G401 (cell line): ENCODE measurements around the gene TEX38. TPM values are rescaled to one million over a fixed set of nuclear protein-coding genes. Genes with fewer than 3 reads are reported as not detected.
"Not testable (repeated sequence)": the region's sequence is repeated elsewhere in the genome, so short reads cannot be mapped to it uniquely, and the experiment has no call there.

Experiments
- DNase-seq: peaks from one replicate; pipeline ENCODE4 v3.0.0-alpha.2; 2015; ENCODE audit warnings: low spot score
- in situ Hi-C: cut with HindIII; loops from 2 replicates; pipeline ENCODE4 v1.10.0; 2016; ENCODE audit warnings: low sequenced_read_pairs, mixed read lengths
- total RNA-seq: library from RNA; depleted of rRNA; stranded (reverse); fragments of >200 nt; shearing (Covaris generic); gene quantifications from 2 replicates; pipeline ENCODE4 v1.2.3, GENCODE V29; 2014; rRNA removed

TEX38 gene
- not detected in 2 replicates for total RNA-seq

DNA sequence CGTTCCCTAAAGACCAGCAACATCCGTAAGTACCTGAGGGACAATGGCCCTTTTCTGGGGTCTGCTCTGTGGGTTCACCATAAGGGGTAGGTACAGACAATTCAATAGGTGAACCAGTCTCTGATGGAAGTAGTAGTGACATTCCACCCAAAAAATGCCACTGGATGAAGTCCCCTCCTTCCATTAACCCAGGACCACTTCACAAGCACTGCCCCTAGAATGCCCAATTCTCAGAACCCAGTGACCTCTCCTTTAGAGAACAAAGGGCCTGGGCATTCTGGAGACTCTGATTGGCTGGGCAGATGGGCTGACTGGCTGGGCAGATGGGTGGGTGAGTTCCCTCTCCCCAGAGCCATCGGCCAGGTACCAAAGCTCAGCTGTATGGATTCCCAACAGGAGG is at the start of gene TEX38:
Gene TEX38 (plus strand): TSS at position 301 of the 400 bp plus-strand sequence. CDS start 81 bp downstream, at position 382.
- DNase-seq: no peak
- in situ Hi-C loops: no loop called here

GRCh38 chr1:46621930-46622329 is 49.7 kb upstream of the TEX38 start:
- in situ Hi-C loops: no loop called here
- no peak for DNase-seq

GRCh38 chr1:46622344-46622743 is 49.3 kb upstream of the TEX38 start:
- peak; percentile 89 for DNase-seq
- in situ Hi-C loops: no loop called here

- no peak for DNase-seq
- in situ Hi-C loops: no loop called here
Observed at GRCh38 chr1:46623743-46624644, 47.7 kb upstream of the TEX38 start.

DNA sequence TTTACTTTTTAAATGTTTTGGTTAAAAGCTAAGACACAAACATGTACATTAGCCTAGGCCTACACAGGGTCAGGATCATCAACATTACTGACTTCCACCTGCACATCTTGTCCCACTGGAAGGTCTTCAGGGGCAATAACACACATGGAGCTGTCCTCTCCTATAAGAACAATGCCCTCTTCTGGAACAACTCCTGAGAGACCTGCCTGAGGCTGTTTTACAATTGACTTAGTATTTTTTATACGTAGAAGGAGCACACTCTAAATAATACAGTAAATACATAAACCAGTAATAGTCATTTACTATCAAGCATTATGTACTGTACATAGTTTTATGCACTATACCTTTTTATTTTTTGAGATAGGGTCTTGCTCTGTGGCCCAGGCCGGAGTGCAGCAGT is 40.9 kb upstream of the TEX38 start:
- in situ Hi-C loops: no loop called here
- DNase-seq: no peak

DNA sequence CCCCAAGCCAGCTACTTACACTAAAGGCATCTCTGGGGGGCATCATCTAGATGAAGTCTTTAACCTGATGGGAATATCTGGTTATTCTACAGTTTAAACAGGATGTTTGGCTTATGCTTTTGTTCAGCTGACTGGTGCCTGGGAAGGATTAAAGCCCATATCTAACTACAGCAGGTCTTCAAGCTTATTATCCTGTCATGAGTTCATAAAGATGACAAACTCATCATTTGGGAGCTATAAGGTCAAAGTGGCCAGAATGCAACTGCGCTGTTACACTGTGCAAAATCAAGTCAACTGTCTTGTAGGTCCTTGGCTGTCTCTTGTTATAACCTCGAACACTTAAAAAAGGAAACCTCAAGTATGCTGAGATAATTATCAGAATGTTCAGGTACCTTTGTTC is 36.4 kb upstream of the TEX38 start:
- in situ Hi-C loops: no loop called here
- no peak for DNase-seq

- in situ Hi-C loops: no loop called here
- DNase-seq: peak; percentile 54
Observed at GRCh38 chr1:46637444-46638083, 34.1 kb upstream of the TEX38 start.

DNA sequence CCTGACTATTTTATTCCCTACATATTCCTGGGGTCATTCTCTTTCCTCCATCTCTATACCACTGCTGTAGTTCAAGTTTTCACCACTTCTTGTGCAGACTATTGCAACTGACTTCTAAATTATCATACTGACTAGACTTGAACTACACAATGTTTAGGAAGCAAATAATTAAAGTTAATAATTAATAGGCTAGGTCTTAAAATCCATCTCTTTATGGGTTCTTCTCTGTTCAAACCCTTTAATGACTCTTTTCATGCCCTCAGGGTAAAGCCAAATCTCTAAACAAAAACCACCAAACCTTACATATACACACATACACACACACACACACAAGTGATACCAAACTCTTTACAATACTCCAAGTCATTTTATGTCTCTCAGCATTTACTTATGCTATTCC is 32.7 kb upstream of the TEX38 start:
- in situ Hi-C loops: no loop called here
- DNase-seq: no peak

DNA sequence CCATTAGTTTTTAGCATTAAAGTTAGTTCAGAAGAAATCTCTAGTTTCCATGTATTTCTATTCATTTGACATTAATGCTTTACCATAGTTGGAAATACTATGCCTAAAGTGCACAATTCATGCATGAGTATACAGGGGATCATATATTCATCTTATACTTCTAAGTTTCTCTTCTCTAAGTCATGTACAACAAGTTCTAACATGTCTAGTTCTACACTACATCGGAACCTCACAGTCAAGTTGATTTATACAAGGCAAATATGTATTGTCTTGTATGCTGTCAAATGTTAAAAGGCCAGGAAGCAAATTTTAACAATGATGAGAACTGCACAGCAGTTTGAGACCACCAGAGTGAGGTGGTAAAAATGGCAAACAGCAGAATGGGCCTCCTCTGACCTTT is 32.1 kb upstream of the TEX38 start:
- in situ Hi-C loops: no loop called here

GRCh38 chr1:46642115-46642680 is 29.5 kb upstream of the TEX38 start:
- DNase-seq: peak; percentile 74
- in situ Hi-C loops: no loop called here

More for the DNA sequence above, 32.1 kb upstream of the TEX38 start:
- DNase-seq: no peak

DNA sequence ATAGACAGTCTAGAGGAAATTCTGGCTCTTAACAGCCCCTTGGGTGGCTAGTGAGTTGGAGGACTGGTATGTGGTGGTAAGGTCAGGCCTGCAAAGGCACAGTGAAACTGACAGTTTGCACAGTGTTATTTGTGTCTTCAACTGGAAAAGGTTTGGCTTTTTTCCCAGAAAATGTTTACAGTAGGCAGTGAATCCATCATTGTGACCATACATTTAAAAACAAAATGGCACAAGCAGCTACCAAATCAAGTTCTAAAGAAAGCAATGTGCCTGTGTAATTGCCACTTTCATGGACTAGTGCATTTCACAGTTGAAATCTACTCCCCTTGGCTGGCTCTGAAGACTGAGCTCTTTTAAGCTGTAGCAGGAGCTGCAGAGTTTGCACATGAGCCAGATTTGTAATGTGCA is 28.3 kb upstream of the TEX38 start:
- peak; percentile 84 for DNase-seq
- in situ Hi-C loops: no loop called here

GRCh38 chr1:46645815-46646214 is 25.8 kb upstream of the TEX38 start:
- no peak for DNase-seq
- in situ Hi-C loops: no loop called here

DNA sequence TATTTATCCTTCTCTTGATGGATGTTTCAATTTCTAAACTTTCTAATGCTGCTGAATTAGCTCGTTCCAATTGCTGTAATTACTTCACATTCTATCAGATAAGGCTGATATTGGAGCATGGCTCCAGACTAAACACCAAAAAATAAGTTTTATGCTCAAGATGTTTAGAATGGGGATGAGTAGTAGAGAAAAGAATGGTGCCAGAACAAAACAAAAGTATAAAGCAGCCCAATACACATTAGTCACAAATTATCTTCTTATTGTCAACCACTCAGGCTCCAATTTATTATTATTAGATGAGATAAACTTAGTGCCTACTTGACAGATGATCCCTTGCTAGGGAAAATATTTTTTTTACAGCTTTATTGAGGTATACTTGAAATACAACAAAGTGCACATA is 25.3 kb upstream of the TEX38 start:
- in situ Hi-C loops: no loop called here

DNA sequence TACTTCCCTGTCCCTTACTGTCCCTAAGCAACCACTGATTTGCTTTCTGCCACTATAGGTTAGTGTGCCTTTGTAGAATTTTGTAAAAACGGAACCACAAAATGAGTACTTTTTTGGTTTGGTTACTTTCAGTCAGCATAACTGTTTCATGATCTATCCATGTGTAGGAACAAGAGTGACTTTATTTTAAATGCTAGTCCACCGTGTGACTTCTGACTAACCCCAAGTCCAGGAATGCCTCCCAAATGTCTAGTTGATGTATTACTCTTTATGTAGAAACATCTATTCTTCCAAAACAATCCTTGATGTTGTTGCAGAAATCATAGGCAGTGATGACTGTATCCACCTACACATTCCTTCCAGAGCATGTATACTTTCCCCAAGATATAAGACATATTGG is 24.8 kb upstream of the TEX38 start:
- in situ Hi-C loops: no loop called here

More for the DNA sequence above, 25.3 kb upstream of the TEX38 start:
- DNase-seq: no peak

DNA sequence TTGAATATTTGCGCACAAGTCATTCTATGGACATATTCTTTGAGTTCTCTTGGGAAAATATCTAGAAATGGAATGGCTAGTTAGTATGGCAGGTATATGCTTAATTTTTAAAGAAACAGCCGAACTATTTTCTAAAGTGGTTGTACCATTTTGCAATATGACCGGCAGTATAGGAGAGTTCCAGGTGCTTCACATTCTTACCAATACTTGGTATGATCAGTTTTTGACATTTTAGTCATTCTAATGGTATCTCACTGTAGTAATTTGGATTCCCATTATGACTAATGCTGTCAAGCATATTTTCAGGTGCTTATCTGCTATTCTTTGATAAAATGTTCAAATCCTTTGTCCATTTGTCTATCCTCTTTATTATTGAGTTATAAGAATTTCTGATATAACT is 24.0 kb upstream of the TEX38 start:
- no peak for DNase-seq
- in situ Hi-C loops: no loop called here

More for the DNA sequence above, 24.8 kb upstream of the TEX38 start:
- DNase-seq: no peak

GRCh38 chr1:46649764-46650163 is 21.9 kb upstream of the TEX38 start:
- in situ Hi-C loops: no loop called here
- DNase-seq: no peak

DNA sequence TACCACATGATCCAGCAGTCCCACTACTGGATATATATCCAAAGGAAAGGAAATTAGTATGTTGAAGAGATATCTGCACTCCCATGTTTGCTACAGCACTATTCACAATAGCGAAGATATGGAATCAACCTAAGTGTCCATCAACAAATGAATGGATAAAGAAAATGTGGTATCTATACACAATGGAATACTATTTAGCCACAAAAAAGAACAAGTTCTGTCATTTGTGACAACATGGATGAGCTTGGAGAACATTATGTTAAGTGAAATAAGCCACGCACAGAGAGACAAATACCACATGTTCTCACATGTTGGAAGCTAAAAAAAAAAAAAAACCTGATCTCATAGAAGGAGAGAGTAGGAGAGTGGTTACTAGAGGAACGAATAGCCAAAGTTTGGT is 21.2 kb upstream of the TEX38 start:
- DNase-seq: no peak
- in situ Hi-C loops: no loop called here

- in situ Hi-C loops: not testable (repeated sequence)
Observed at GRCh38 chr1:46651152-46651551, 20.5 kb upstream of the TEX38 start.

GRCh38 chr1:46652321-46653100 is 19.1 kb upstream of the TEX38 start:
- in situ Hi-C loops: no loop called here

More at GRCh38 chr1:46651152-46651551, 20.5 kb upstream of the TEX38 start:
- DNase-seq: not testable (repeated sequence)

More at GRCh38 chr1:46652321-46653100, 19.1 kb upstream of the TEX38 start:
- no peak for DNase-seq
